ENCODE measurements around the gene SLC35D2.

SLC35D2 gene

DNA sequence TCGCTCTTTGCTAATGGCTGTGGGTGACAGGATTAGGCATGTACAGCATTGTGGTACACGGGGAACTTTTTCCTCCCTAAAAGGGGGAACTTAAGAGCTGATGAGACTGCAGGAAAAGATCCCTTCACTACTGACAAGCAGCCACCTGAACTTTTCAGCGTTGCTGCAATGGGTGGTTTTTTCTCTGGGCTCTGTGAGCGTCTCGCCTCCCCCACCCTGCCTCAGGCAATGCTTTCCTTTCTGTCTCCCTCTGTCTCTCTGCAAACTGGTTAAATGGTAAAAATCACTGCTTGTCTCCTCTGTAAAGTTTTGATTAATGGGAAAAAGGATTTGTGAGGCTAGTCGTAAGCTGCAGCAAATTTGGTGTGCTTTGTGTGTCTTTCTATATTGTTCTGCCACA is 101.9 kb downstream of the SLC35D2 start:
- Histone ChIP-seq H3K4me1 (ENCODE audit: control insufficient read depth in 2 of 2, insufficient read depth in 2 of 2, low read length in 2 of 2) (no peaks in the 10 kb centered on the region), H3K27ac (ENCODE audit: low read depth in 2 of 2, low read length in 2 of 2) (no peak overlapping the region), H3K9me3 (ENCODE audit: control insufficient read depth in 2 of 2, low read length in 2 of 2) (no peaks in the 10 kb centered on the region), H3K27me3 (ENCODE audit: control insufficient read depth in 2 of 2, insufficient read depth in 2 of 2, low read length in 2 of 2) (no peaks in the 10 kb centered on the region), H3K4me3 (ENCODE audit: low read length in 2 of 2) (no peak overlapping the region), H3K36me3 (ENCODE audit: control insufficient read depth in 2 of 2, insufficient read depth in 2 of 2, low read length in 2 of 2) (no peaks in the 10 kb centered on the region), H3K9ac (ENCODE audit: low read depth in 1 of 2, low read length in 2 of 2) (no peak overlapping the region)

DNA sequence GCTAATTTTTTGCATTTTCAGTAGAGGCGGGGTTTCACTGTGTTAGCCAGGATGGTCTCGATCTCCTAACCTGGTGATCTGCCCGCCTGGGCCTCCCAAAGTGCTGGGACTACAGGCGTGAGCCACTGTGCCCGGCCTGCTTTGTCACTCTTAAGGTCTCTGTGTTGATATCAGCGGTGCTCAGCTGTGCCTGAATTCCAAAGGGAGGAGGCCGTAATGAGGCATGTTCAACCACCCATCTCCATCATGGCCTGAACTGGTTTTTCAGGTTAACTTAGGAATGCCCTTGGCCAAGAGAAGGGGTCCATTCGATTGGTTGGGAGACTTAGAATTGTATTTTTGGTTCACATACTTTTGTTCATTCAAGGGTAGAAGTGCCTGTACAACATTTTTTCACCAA is 103.6 kb downstream of the SLC35D2 start:
- H3K27ac ChIP-seq (ENCODE audit: low read depth in 2 of 2, low read length in 2 of 2): no peak overlapping the region
- H3K9ac ChIP-seq (ENCODE audit: low read depth in 1 of 2, low read length in 2 of 2): no peak overlapping the region
- H3K4me1 ChIP-seq (ENCODE audit: control insufficient read depth in 2 of 2, insufficient read depth in 2 of 2, low read length in 2 of 2): no peaks in the 10 kb centered on the region
- no peaks in the 10 kb centered on the region for H3K27me3 ChIP-seq (ENCODE audit: control insufficient read depth in 2 of 2, insufficient read depth in 2 of 2, low read length in 2 of 2)
- H3K4me3 ChIP-seq (ENCODE audit: low read length in 2 of 2): no peak overlapping the region
- no peaks in the 10 kb centered on the region for H3K9me3 ChIP-seq (ENCODE audit: control insufficient read depth in 2 of 2, low read length in 2 of 2)
- H3K36me3 ChIP-seq (ENCODE audit: control insufficient read depth in 2 of 2, insufficient read depth in 2 of 2, low read length in 2 of 2): no peaks in the 10 kb centered on the region

GRCh38 chr9:96274939-96275338 is 108.6 kb downstream of the SLC35D2 start:
- Histone ChIP-seq H3K27ac (ENCODE audit: low read depth in 2 of 2, low read length in 2 of 2) (no peak overlapping the region), H3K9me3 (ENCODE audit: control insufficient read depth in 2 of 2, low read length in 2 of 2) (no peaks in the 10 kb centered on the region), H3K4me3 (ENCODE audit: low read length in 2 of 2) (no peak overlapping the region), H3K27me3 (ENCODE audit: control insufficient read depth in 2 of 2, insufficient read depth in 2 of 2, low read length in 2 of 2) (no peaks in the 10 kb centered on the region), H3K36me3 (ENCODE audit: control insufficient read depth in 2 of 2, insufficient read depth in 2 of 2, low read length in 2 of 2) (no peaks in the 10 kb centered on the region), H3K4me1 (ENCODE audit: control insufficient read depth in 2 of 2, insufficient read depth in 2 of 2, low read length in 2 of 2) (no peaks in the 10 kb centered on the region), H3K9ac (ENCODE audit: low read depth in 1 of 2, low read length in 2 of 2) (no peak overlapping the region)

Measured in mucosa of rectum (tissue), 2 donors.